GM13977 (cell line): ENCODE results near the gene RAB11FIP3.

Experiments
- DNase-seq: peaks from one replicate; pipeline ENCODE4 v3.0.0; 2012; ENCODE audit warnings: low spot score
- in situ Hi-C: fragments of 300-500 bp; cut with MboI; formaldehyde crosslinking; loops from one replicate; pipeline ENCODE4 v1.12.0; 2022; ENCODE audit warnings: low sequenced_read_pairs, low pct_unique_long_range_greater_than_20kb, mixed read lengths, inconsistent platforms; ENCODE audit not compliant: unreplicated experiment
- TF ChIP-seq, protein P1 (sequence below): IDR thresholded peaks from 2 replicates; pipeline ENCODE4 v1.5.1; 2012; ENCODE audit warnings: mild to moderate bottlenecking, control low read depth; ENCODE audit not compliant: insufficient read depth; ENCODE audit errors: extremely low read depth, missing control alignments

Gene RAB11FIP3

GRCh38 chr16:567373-568256 lies 142.2 kb downstream of the RAB11FIP3 start:
- TF ChIP-seq, protein P1, sequence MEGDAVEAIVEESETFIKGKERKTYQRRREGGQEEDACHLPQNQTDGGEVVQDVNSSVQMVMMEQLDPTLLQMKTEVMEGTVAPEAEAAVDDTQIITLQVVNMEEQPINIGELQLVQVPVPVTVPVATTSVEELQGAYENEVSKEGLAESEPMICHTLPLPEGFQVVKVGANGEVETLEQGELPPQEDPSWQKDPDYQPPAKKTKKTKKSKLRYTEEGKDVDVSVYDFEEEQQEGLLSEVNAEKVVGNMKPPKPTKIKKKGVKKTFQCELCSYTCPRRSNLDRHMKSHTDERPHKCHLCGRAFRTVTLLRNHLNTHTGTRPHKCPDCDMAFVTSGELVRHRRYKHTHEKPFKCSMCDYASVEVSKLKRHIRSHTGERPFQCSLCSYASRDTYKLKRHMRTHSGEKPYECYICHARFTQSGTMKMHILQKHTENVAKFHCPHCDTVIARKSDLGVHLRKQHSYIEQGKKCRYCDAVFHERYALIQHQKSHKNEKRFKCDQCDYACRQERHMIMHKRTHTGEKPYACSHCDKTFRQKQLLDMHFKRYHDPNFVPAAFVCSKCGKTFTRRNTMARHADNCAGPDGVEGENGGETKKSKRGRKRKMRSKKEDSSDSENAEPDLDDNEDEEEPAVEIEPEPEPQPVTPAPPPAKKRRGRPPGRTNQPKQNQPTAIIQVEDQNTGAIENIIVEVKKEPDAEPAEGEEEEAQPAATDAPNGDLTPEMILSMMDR: no peak

DNA sequence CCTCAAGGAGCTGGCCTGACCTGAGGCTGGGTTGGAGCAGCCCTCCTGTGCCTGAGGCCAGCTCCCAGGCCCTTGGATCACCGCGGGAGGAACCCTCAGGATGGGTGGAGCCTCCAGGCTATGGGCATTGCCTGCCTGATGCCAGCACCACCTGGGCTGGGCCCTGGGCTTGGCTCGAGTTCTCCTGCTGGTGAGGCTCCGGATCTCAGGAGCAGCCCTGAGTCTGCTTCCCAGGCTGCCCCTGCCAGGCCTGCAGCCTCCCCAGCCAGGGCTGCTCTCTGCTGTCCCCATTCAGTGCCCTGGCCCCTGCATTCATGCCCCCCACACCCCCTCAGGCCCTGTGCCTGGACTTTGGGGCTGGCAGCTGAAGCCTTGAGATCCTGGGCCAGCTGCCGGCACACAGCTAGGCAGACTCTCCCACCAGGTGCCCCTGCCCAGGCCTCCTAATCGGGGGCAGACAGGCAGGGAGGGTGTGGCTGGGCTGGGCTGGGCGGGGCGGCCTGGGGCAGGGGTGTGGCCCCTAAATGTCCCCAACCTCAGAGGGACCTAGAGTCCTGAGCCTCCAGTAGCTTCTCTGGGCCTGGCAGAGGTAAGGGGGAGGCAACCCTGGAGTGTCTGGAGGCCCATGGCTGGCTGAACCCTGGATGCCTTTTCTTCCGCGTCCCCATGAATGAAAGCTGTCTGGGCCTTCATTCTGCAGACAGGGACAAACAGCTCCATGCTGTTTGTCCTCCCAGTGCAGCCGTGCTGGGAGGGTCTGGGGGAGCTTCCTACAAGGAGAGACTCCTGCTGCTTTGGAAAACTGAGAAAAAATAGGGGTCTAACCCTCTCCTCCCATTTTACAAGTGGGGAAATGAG lies 143.2 kb downstream of the RAB11FIP3 start:
- in situ Hi-C loops: no loop called here
- TF ChIP-seq, protein P1: no peak
- no peak for DNase-seq

More at GRCh38 chr16:567373-568256, 142.2 kb downstream of the RAB11FIP3 start:
- no peak for DNase-seq
- in situ Hi-C loops: no loop called here

DNA sequence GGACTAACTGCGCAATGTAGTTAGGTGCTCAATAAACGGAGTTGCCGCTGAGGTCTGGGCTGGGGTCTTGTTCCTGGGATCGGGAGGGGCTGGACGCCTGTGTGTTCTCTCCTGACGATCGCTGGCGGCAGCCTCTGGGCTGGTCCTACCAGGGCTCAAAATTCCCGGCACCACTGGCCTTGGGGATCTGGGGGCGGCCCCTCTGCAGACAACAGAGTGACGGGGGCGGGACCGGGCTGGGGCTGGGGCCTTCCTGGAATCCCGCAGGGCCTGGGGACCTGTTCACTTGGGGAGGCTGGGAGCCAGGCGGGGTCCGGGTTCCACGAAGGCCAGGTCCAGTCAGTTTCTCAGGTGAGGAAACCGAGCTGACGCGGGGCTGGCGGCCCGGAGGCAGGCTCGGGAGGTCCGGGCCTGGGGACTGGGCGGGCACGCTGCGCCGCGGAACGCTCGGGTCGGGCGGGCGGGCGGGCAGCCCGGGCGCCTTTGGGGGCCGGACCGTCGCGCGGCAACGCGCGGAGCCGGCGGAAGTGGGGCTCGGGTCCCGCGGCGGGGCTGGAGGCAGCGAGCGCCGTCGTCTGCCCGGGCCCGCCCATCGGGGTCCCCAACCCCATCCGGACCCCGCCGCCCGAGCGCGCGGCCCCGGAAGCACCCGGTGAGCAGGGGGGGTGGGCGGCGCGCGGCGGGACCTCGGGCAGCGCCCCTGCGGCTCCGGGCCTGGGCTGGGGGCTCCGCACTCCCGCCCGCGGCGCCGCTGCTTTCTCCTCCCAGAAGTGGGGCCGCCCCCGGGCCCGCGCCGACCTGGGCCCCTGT lies 144.2 kb downstream of the RAB11FIP3 start, which contains the start of gene PIGQ:
Gene PIGQ, plus strand, starts transcription at position 524 of the 810 bp plus-strand sequence. CDS start 4,107 bp downstream, outside the sequence.
- in situ Hi-C loops: no loop called here
- TF ChIP-seq, protein P1: no peak
- DNase-seq: peak; percentile 95
